B cell (primary cell): ENCODE measurements around the gene PALD1. TPM values are rescaled to one million over a fixed set of nuclear protein-coding genes. Genes with fewer than 3 reads are reported as not detected.
A peak's percentile ranks its signal among the peaks of the same experiment; 100 is the strongest.

Experiments
- ATAC-seq: fragments of 200-7000 bp; cut with Tn5 transposase; one replicate; pipeline ENCODE4 v1.10.0; 2021; ENCODE audit warnings: low read depth, mild to moderate bottlenecking, moderate number of reproducible peaks, moderate library complexity
- CTCF ChIA-PET: fragments of 350-600 bp; sonication (Branson Sonifier 250); formaldehyde crosslinking; loops from one replicate; lab custom pipeline; 2021; ENCODE audit warnings: antibody characterized with exemption, inconsistent platforms; lab: Charles Lee
- POLR2A ChIA-PET: fragments of 350-600 bp; sonication (Branson Sonifier 250); formaldehyde crosslinking; loops from one replicate; lab custom pipeline; 2021; ENCODE audit warnings: antibody characterized with exemption; lab: Charles Lee
- DNase-seq: peaks from one replicate; pipeline ENCODE4 v3.0.0; 2013
- H2AFZ ChIP-seq: 2 replicates; pipeline ENCODE4 v1.6.1; 2012; ENCODE audit warnings: mild to moderate bottlenecking, low read depth, low read length; ENCODE audit not compliant: insufficient read depth, poor library complexity, severe bottlenecking
- H3K27ac ChIP-seq, 2 donors: 1 replicate in 1 of 2; 2 replicates in 1 of 2; pipeline ENCODE4 v1.5.1; 2012 to 2013; ENCODE audit warnings: low read length in 2 of 2, mild to moderate bottlenecking in 2 of 2, moderate library complexity in 1 of 2
- H3K27me3 ChIP-seq, 4 experiments: fragments of 200-600 bp in 1 of 4; sonication (generic) in 1 of 4; replicated peaks in 1 of 4; 1 replicate in 2 of 4; 2 replicates in 2 of 4; pipeline versions ENCODE4 v1.6.1 to v1.7.0; 2013 to 2016; ENCODE audit warnings: low read length in 3 of 4, mild to moderate bottlenecking in 2 of 4, mixed read lengths in 1 of 4, moderate library complexity in 1 of 4; ENCODE audit not compliant: insufficient read depth in 4 of 4, control insufficient read depth in 3 of 4; ENCODE audit errors: control extremely low read depth in 1 of 4
- H3K36me3 ChIP-seq, 2 experiments: replicated peaks in 1 of 2; 1 replicate in 1 of 2; 2 replicates in 1 of 2; pipeline versions ENCODE4 v1.6.1 to v1.7.1; 2013; ENCODE audit warnings: low read length in 1 of 2; ENCODE audit not compliant: insufficient read depth in 2 of 2, control insufficient read depth in 1 of 2; ENCODE audit errors: control extremely low read depth in 1 of 2, extremely low read depth in 1 of 2
- H3K4me1 ChIP-seq, 2 donors: fragments of 200-600 bp in 1 of 2; sonication (generic) in 1 of 2; 1 replicate in 1 of 2; 2 replicates in 1 of 2; pipeline versions ENCODE4 v1.5.1 to v1.6.1; 2013 to 2017; ENCODE audit warnings: low read length in 2 of 2; ENCODE audit not compliant: control insufficient read depth in 2 of 2, insufficient read depth in 2 of 2
- H3K4me2 ChIP-seq: replicated peaks from 2 replicates; pipeline ENCODE3; 2012; ENCODE audit warnings: mild to moderate bottlenecking, low read depth, low read length; ENCODE audit not compliant: poor library complexity, severe bottlenecking
- H3K4me3 ChIP-seq, 5 experiments: fragments of 200-600 bp in 1 of 5; sonication (generic) in 1 of 5; 1 replicate in 3 of 5; 2 replicates in 2 of 5; pipeline versions ENCODE4 v1.5.1 to v1.7.0; 2011 to 2016; ENCODE audit warnings: low read length in 4 of 5, mild to moderate bottlenecking in 4 of 5, low read depth in 2 of 5, control low read depth in 1 of 5, moderate library complexity in 1 of 5; ENCODE audit not compliant: insufficient read depth in 1 of 5; ENCODE audit errors: control extremely low read depth in 1 of 5, extremely low read depth in 1 of 5
- H3K79me2 ChIP-seq: fragments of 200-600 bp; sonication (generic); one replicate; pipeline ENCODE4 v1.6.0; 2016; ENCODE audit warnings: low read length; ENCODE audit not compliant: control insufficient read depth, insufficient read depth
- H3K9ac ChIP-seq: fragments of 200-600 bp; sonication (generic); 2 replicates; pipeline ENCODE4 v1.6.1; 2017; ENCODE audit warnings: mild to moderate bottlenecking, low read length, moderate library complexity
- H3K9me3 ChIP-seq, 3 donors: one replicate each; pipeline versions ENCODE4 v1.6.1 to v1.7.1; 2013; ENCODE audit warnings: low read length in 2 of 3; ENCODE audit not compliant: control insufficient read depth in 2 of 3, insufficient read depth in 1 of 3; ENCODE audit errors: control extremely low read depth in 1 of 3
- H4K20me1 ChIP-seq: 2 replicates; pipeline ENCODE4 v1.6.0; 2012; ENCODE audit warnings: mild to moderate bottlenecking, low read length; ENCODE audit not compliant: insufficient read depth, control insufficient read depth, poor library complexity, severe bottlenecking
- H3K27ac Mint-ChIP-seq: one replicate; pipeline ENCODE4 v1.8.0; 2021; ENCODE audit warnings: mixed read lengths
- H3K27me3 Mint-ChIP-seq: one replicate; pipeline ENCODE4 v1.8.0; 2021; ENCODE audit warnings: mixed read lengths
- H3K4me1 Mint-ChIP-seq: one replicate; pipeline ENCODE4 v1.8.0; 2021; ENCODE audit warnings: mixed read lengths
- H3K4me3 Mint-ChIP-seq: one replicate; pipeline ENCODE4 v1.8.0; 2021; ENCODE audit warnings: mixed read lengths
- H3K9me3 Mint-ChIP-seq: one replicate; pipeline ENCODE4 v1.8.0; 2022; ENCODE audit warnings: mixed read lengths; ENCODE audit not compliant: insufficient read depth
- EZH2 ChIP-seq: IDR thresholded peaks from 2 replicates; pipeline ENCODE4 v1.6.1; 2012; ENCODE audit warnings: borderline replicate concordance, low read depth, mild to moderate bottlenecking, moderate library complexity, low read length; ENCODE audit not compliant: insufficient read depth, poor library complexity, severe bottlenecking
- WGBS: methylation state at CpG from one replicate; pipeline ENCODE4 v1.1.5; 2013; ENCODE audit warnings: missing lambda C conversion rate; ENCODE audit not compliant: insufficient coverage; 5-methylcytosine and 5-hydroxymethylcytosine counted together
- intact Hi-C: fragments of 100-400 bp; cut with micrococcal nuclease; formaldehyde crosslinking; loops from one replicate; pipeline ENCODE4 v1.10.0; 2022
- polyA plus RNA-seq: library from polyadenylated mRNA; depleted of rRNA; stranded (reverse); fragments of >200 nt; gene quantifications from 2 replicates; pipeline ENCODE4 v1.2.3, GENCODE V29; 2012
- total RNA-seq, 2 donors: library from RNA; stranded (reverse); fragments of 120-200 nt in 1 of 2; gene quantifications; 1 replicate in 1 of 2; 2 replicates in 1 of 2; pipeline versions ENCODE4 v1.2.3 to v1.2.4, GENCODE V29; 2013 to 2022
- TF ChIP-seq, protein P1 (sequence below): fragments of 200-600 bp; IDR thresholded peaks from one replicate; pipeline ENCODE4 v1.8.0; 2022; ENCODE audit warnings: antibody characterized with exemption, mild to moderate bottlenecking

Gene PALD1
- total and polyA plus RNA-seq, 2 donors (not counting 1 experiment from before 2014, with no cell fraction given), result 2.2 to 2.8 TPM

DNA sequence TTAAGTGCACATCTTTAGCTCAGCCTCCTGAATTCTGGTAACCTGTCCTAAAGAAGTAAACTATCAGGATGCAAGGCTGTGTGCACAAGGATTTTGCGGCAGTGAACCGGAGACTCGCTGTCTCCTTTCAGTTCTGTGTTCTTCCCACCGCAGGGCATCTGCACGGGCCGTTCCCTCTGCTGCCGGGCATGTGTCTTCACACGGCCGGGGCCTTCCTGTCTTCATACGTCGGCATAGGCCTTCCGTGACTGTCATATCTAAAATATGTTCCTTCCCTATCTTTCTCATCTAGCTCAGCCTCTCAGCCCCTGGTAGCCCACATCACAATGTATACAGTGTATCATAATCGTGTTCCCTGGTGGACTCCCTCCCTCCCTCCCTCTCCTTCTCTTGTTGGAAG is 16.4 kb downstream of the PALD1 start:
- Mint-ChIP-seq H3K27me3 (no peaks in the 10 kb centered on the region), H3K4me3 (peak overlapping the region; percentile 68), H3K27ac (peak overlapping the region; percentile 89), H3K9me3 (no peaks in the 10 kb centered on the region), H3K4me1 (peaks cover 80% of the 10 kb centered on the region)
- DNase-seq (peak; percentile 71), ATAC-seq (peak; percentile 19)
- H3K27me3 ChIP-seq, result no peaks in the 10 kb centered on the region
- peak overlapping the region; percentile 81 to 88 for H3K27ac ChIP-seq
- H3K79me2 ChIP-seq, result peaks cover 59% of the 10 kb centered on the region
- peak overlapping the region; percentile 48 for H3K9ac ChIP-seq
- peaks cover 68 to 69% of the 10 kb centered on the region in 2 donors for H3K4me1 ChIP-seq
- no peak for TF ChIP-seq EZH2
- TF ChIP-seq, protein P1, sequence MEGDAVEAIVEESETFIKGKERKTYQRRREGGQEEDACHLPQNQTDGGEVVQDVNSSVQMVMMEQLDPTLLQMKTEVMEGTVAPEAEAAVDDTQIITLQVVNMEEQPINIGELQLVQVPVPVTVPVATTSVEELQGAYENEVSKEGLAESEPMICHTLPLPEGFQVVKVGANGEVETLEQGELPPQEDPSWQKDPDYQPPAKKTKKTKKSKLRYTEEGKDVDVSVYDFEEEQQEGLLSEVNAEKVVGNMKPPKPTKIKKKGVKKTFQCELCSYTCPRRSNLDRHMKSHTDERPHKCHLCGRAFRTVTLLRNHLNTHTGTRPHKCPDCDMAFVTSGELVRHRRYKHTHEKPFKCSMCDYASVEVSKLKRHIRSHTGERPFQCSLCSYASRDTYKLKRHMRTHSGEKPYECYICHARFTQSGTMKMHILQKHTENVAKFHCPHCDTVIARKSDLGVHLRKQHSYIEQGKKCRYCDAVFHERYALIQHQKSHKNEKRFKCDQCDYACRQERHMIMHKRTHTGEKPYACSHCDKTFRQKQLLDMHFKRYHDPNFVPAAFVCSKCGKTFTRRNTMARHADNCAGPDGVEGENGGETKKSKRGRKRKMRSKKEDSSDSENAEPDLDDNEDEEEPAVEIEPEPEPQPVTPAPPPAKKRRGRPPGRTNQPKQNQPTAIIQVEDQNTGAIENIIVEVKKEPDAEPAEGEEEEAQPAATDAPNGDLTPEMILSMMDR, result no peak
- intact Hi-C loops, result loop anchor here (1.0 to 10.0 kb wide), 6 partner anchors 19 to 1340 kb away; partner anchors contain the start of genes EIF4EBP2, PPA1 and SGPL1
- ChIA-PET CTCF (interaction anchor here (1.1 to 3.2 kb wide), 8 partner anchors 12 to 44 kb away, joined by 3 to 19 read pairs (median 4); no protein-coding TSS in a partner anchor), POLR2A (interaction anchor here (0.8 kb wide), 1 partner anchor 11 kb away, joined by 3 read pairs; no protein-coding TSS in a partner anchor)
- H3K4me3 ChIP-seq, result peak overlapping the region in 2 of 5 experiments; percentile 5 to 57
- 41% methylated on average over 12 of the region's 13 CpGs for WGBS
- peak overlapping the region; percentile 74 for H3K4me2 ChIP-seq
- H4K20me1 ChIP-seq, result no peaks in the 10 kb centered on the region
- H3K9me3 ChIP-seq, result peaks cover 0 to 4% (median 0%) of the 10 kb centered on the region in 3 donors
- no peaks in the 10 kb centered on the region for H3K36me3 ChIP-seq
- peak overlapping the region; percentile 35 for H2AFZ ChIP-seq

DNA sequence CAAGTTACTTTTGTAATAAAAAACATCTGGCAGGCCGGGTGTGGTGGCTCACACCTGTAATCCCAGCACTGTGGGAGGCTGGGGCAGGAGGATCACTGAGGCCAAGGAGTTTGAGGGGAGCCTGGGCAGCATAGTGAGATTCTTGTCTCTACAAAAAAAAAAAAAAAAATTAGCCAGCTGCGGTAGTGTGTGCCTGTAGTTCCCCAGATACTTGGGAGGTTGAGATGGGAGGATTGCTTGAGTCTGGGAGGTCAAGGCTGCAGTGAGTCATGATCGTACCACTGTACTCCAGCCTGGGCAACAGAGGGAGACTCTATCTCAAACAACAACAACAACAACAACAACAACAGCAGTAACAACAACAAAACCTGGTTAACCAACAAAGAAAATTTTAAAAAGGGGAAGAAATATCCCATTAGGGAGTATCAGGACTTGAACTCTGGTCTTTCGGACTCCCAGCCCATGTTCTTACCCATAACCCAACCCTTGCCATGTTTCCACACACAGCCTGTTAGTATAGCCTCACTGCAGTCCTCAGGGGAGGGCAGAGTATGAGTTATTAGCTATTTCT is 17.2 kb downstream of the PALD1 start:
- no peak overlapping the region for H3K4me3 ChIP-seq
- H3K4me3 Mint-ChIP-seq, result peak overlapping the region; percentile 64
- ATAC-seq, result no peak
- H3K27me3 Mint-ChIP-seq, result no peaks in the 10 kb centered on the region
- H2AFZ ChIP-seq, result no peak overlapping the region
- ChIA-PET CTCF (interaction anchor here (1.2 to 3.2 kb wide), 7 partner anchors 12 to 43 kb away, joined by 3 to 19 read pairs (median 5); no protein-coding TSS in a partner anchor), POLR2A (interaction anchor here (0.5 kb wide), 1 partner anchor 39 kb away, joined by 7 read pairs; no protein-coding TSS in a partner anchor)
- no peaks in the 10 kb centered on the region for H3K36me3 ChIP-seq
- H3K27ac ChIP-seq, result peak overlapping the region in 1 of 2 donors; percentile 88
- H3K4me1 ChIP-seq, result peaks cover 65 to 69% of the 10 kb centered on the region in 2 donors
- no peak for DNase-seq
- peak overlapping the region; percentile 74 for H3K4me2 ChIP-seq
- TF ChIP-seq, protein P1, result no peak
- no peak for TF ChIP-seq EZH2
- H3K9me3 ChIP-seq, result peaks cover 0 to 4% (median 0%) of the 10 kb centered on the region in 3 donors
- H3K27ac Mint-ChIP-seq, result peak overlapping the region; percentile 89
- H3K27me3 ChIP-seq, result no peaks in the 10 kb centered on the region
- H3K79me2 ChIP-seq, result peaks cover 68% of the 10 kb centered on the region
- WGBS, result no CpG with 5 or more reads among the region's 4 CpGs
- peak overlapping the region; percentile 48 for H3K9ac ChIP-seq
- H3K9me3 Mint-ChIP-seq, result no peaks in the 10 kb centered on the region
- no peaks in the 10 kb centered on the region for H4K20me1 ChIP-seq
- intact Hi-C loops, result loop anchor here (10.0 kb wide), 1 partner anchor 1339 kb away; no protein-coding TSS in a partner anchor
- H3K4me1 Mint-ChIP-seq, result peaks cover 79% of the 10 kb centered on the region
